ENCODE data around the gene ZNF768. TPM values are rescaled to one million over a fixed set of nuclear protein-coding genes. Genes with fewer than 3 reads are reported as not detected.

Gene ZNF768
- total RNA-seq, 1 donor from 2014 or later, result 45.6 TPM

GRCh38 chr16:30551781-30552180 lies 25.4 kb upstream of the ZNF768 start:
- DNase-seq, result no peak
- Mint-ChIP-seq H3K4me1 (ENCODE audit: low read depth, unreplicated experiment) (peaks cover 10% of the 10 kb centered on the region), H3K27me3 (ENCODE audit: unreplicated experiment) (peaks cover 10% of the 10 kb centered on the region), H3K9me3 (ENCODE audit: unreplicated experiment) (peaks cover 10% of the 10 kb centered on the region), H3K4me3 (ENCODE audit: unreplicated experiment) (no peak overlapping the region), H3K27ac (ENCODE audit: unreplicated experiment) (no peak overlapping the region), H3K36me3 (ENCODE audit: unreplicated experiment) (peaks cover 11% of the 10 kb centered on the region)
- TF ChIP-seq CTCF (IDR thresholded peaks at IDR 0.05; ENCODE audit: partially characterized antibody, unreplicated experiment), result no peak

GRCh38 chr16:30548416-30549253 lies 22.3 kb upstream of the ZNF768 start:
- Mint-ChIP-seq H3K4me1 (ENCODE audit: low read depth, unreplicated experiment) (no peaks in the 10 kb centered on the region), H3K27ac (ENCODE audit: unreplicated experiment) (no peak overlapping the region), H3K36me3 (ENCODE audit: unreplicated experiment) (peaks cover 3% of the 10 kb centered on the region), H3K9me3 (ENCODE audit: unreplicated experiment) (peaks cover 5% of the 10 kb centered on the region), H3K4me3 (ENCODE audit: unreplicated experiment) (no peak overlapping the region), H3K27me3 (ENCODE audit: unreplicated experiment) (peaks cover 7% of the 10 kb centered on the region)
- no peak for DNase-seq
- TF ChIP-seq CTCF (IDR thresholded peaks at IDR 0.05; ENCODE audit: partially characterized antibody, unreplicated experiment), result no peak

GRCh38 chr16:30546115-30546514 lies 19.7 kb upstream of the ZNF768 start:
- no peak for TF ChIP-seq CTCF (IDR thresholded peaks at IDR 0.05; ENCODE audit: partially characterized antibody, unreplicated experiment)
- Mint-ChIP-seq H3K4me3 (ENCODE audit: unreplicated experiment) (no peak overlapping the region), H3K9me3 (ENCODE audit: unreplicated experiment) (peaks cover 5% of the 10 kb centered on the region), H3K27me3 (ENCODE audit: unreplicated experiment) (peaks cover 7% of the 10 kb centered on the region), H3K4me1 (ENCODE audit: low read depth, unreplicated experiment) (no peaks in the 10 kb centered on the region), H3K36me3 (ENCODE audit: unreplicated experiment) (no peaks in the 10 kb centered on the region), H3K27ac (ENCODE audit: unreplicated experiment) (no peak overlapping the region)
- DNase-seq, result no peak

GRCh38 chr16:30543067-30543466 lies 16.7 kb upstream of the ZNF768 start:
- no peak for TF ChIP-seq CTCF (IDR thresholded peaks at IDR 0.05; ENCODE audit: partially characterized antibody, unreplicated experiment)
- Mint-ChIP-seq H3K36me3 (ENCODE audit: unreplicated experiment) (no peaks in the 10 kb centered on the region), H3K27ac (ENCODE audit: unreplicated experiment) (no peak overlapping the region), H3K4me3 (ENCODE audit: unreplicated experiment) (no peak overlapping the region), H3K9me3 (ENCODE audit: unreplicated experiment) (peaks cover 2% of the 10 kb centered on the region), H3K4me1 (ENCODE audit: low read depth, unreplicated experiment) (no peaks in the 10 kb centered on the region), H3K27me3 (ENCODE audit: unreplicated experiment) (peaks cover 5% of the 10 kb centered on the region)
- no peak for DNase-seq
